GM13976 (cell line): Measurements from ENCODE around the gene VPS8.

Experiments
- DNase-seq: peaks from one replicate; pipeline ENCODE4 v3.0.0; 2012; ENCODE audit warnings: low spot score
- in situ Hi-C: fragments of 300-500 bp; cut with MboI; formaldehyde crosslinking; loops from one replicate; pipeline ENCODE4 v1.12.0; 2022; ENCODE audit warnings: low sequenced_read_pairs, mixed read lengths, inconsistent platforms; ENCODE audit not compliant: unreplicated experiment
- TF ChIP-seq, protein P1 (sequence below): IDR thresholded peaks from 2 replicates; pipeline ENCODE4 v1.5.1; 2012; ENCODE audit warnings: borderline replicate concordance, mild to moderate bottlenecking; ENCODE audit not compliant: insufficient read depth; ENCODE audit errors: extremely low read depth, missing control alignments, control extremely low read depth

VPS8 gene

DNA sequence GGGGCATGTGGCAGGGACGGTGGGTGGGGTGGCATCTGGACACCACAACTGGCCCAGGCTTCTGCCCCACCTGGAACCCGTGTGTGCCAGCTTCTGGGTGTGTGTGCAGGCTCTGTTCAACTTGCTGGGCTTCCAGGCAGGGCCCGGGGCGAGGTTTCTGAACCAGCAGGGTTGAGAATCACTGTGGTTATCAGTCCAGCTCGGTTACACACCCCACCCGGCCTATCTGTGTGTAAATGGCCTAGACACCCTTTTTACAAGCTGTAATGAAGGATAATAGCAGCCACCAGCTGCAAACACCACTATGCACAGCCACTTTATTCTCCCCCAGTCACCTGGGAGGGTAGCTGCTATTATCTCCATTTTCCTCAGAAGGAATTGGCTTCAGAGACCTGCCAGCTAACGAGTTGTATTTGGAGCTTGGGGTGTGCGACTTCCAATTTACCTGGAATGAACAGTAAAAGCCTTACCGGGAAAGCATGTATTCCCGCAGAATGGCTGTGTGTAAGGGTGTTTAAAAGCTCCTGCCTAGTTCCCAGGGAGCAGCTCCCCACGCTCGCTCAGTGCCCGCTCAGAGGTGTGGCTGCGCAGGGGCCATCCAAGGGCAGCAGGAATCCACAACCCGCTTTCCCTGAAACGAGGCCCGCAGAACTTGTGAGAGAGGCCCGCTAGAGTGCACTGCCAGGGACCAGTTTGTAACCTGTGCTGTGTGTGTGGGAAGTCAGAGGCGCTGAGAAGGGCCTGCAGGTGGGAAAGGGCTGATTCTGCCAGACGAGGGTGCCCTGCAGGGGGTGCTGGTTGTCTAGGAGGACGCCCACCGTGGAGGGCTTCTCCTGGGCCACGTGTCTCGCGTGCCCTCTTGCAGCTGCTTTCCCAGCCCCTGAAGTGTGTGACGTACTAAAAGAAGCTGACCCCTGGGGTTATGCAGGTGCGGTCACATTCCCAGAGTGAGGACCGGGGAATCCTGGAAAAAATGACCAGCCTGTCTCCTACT lies 257.4 kb downstream of the VPS8 start:
- in situ Hi-C loops: no loop called here
- no peak for DNase-seq
- TF ChIP-seq, protein P1, sequence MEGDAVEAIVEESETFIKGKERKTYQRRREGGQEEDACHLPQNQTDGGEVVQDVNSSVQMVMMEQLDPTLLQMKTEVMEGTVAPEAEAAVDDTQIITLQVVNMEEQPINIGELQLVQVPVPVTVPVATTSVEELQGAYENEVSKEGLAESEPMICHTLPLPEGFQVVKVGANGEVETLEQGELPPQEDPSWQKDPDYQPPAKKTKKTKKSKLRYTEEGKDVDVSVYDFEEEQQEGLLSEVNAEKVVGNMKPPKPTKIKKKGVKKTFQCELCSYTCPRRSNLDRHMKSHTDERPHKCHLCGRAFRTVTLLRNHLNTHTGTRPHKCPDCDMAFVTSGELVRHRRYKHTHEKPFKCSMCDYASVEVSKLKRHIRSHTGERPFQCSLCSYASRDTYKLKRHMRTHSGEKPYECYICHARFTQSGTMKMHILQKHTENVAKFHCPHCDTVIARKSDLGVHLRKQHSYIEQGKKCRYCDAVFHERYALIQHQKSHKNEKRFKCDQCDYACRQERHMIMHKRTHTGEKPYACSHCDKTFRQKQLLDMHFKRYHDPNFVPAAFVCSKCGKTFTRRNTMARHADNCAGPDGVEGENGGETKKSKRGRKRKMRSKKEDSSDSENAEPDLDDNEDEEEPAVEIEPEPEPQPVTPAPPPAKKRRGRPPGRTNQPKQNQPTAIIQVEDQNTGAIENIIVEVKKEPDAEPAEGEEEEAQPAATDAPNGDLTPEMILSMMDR: no peak

GRCh38 chr3:185070491-185071286 lies 258.7 kb downstream of the VPS8 start:
- DNase-seq: no peak
- TF ChIP-seq, protein P1: no peak
- in situ Hi-C loops: no loop called here

- in situ Hi-C loops: no loop called here
- no peak for DNase-seq
- TF ChIP-seq, protein P1: no peak
Measured at GRCh38 chr3:185071287-185071800, 259.4 kb downstream of the VPS8 start.

DNA sequence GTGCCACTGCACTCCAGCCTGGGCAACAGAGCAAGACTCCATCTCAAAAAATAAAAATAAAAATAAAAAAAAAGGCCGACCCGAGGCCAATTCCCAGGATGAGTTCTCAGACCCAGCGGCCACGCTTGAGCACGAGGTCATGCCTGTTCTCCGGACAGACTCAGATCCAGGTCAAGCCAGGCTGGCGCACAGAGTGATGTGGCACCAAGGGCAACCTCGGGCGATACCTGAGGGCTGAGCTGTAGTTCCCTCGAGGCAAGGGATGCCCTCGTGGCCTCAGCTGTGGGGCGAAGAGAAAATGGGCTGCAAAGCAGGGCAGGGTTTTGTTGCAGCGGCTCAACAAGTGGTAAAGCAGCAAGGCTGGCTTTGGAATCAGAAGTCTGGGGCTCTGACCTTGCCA lies 263.6 kb downstream of the VPS8 start:
- in situ Hi-C loops: no loop called here
- DNase-seq: no peak
- TF ChIP-seq, protein P1: no peak

GRCh38 chr3:185076219-185076618 lies 264.3 kb downstream of the VPS8 start:
- TF ChIP-seq, protein P1: no peak
- in situ Hi-C loops: no loop called here
- no peak for DNase-seq

DNA sequence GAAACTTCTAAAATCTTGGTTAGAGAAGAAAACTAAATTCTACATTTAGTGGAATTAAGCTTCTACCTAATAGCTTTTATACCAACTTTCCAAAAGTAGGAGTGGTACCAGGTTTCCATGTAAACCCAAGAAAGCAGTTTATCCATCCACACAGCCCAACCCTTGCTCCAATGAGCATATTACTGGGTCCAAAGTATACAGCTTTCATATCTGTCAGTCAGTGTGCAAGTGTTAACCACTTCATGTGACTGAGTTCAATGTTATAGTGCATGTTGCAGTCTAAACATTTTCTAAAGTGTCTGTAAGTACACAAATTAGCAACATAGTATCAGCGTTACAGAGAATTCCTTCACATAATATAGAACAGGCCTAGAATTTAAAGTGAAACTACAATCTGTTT lies 267.7 kb downstream of the VPS8 start:
- TF ChIP-seq, protein P1: no peak
- in situ Hi-C loops: no loop called here
- no peak for DNase-seq
